ENCODE measurements around the gene HTT. TPM values are rescaled to one million over a fixed set of nuclear protein-coding genes. Genes with fewer than 3 reads are reported as not detected.
A peak's percentile ranks its signal among the peaks of the same experiment; 100 is the strongest.

Gene HTT
- total RNA-seq, 3 donors from 2014 or later (not counting 1 experiment from before 2014, with no cell fraction given): 132 to 175 (median 165) TPM

DNA sequence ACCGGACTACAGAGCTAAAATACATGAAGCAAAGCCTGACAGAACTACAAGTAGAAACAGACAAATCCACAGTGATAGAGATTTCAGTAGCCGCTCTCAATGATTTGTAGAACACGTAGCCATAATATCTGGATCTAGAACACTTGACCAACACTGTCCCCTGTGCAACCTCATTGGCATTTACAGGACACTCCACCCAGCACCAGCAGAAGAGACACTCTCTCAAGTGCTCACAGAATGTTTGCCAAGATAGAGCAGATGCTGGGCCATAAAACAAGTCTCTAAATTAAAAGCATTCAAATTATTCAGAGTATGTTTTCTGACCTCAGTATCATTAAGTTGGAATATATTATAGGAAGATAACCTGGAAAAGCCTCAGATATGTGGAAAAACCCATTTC is 21.7 kb downstream of the HTT start:
- peaks cover under 1 to 19% of the 10 kb centered on the region in 2 donors for H3K4me1 Mint-ChIP-seq
- ATAC-seq (no peak), DNase-seq (no peak)
- TF ChIP-seq, protein P1, sequence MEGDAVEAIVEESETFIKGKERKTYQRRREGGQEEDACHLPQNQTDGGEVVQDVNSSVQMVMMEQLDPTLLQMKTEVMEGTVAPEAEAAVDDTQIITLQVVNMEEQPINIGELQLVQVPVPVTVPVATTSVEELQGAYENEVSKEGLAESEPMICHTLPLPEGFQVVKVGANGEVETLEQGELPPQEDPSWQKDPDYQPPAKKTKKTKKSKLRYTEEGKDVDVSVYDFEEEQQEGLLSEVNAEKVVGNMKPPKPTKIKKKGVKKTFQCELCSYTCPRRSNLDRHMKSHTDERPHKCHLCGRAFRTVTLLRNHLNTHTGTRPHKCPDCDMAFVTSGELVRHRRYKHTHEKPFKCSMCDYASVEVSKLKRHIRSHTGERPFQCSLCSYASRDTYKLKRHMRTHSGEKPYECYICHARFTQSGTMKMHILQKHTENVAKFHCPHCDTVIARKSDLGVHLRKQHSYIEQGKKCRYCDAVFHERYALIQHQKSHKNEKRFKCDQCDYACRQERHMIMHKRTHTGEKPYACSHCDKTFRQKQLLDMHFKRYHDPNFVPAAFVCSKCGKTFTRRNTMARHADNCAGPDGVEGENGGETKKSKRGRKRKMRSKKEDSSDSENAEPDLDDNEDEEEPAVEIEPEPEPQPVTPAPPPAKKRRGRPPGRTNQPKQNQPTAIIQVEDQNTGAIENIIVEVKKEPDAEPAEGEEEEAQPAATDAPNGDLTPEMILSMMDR (IDR thresholded peaks at IDR 0.05): no peak
- H3K9me3 ChIP-seq (ENCODE audit: control insufficient read depth, insufficient read depth, low read length): no peaks in the 10 kb centered on the region
- H3K4me3 ChIP-seq (ENCODE audit: low read length): no peak overlapping the region
- H3K27ac Mint-ChIP-seq: peak overlapping the region in 1 of 2 donors; percentile 9
- H3K27me3 ChIP-seq (ENCODE audit: control insufficient read depth, insufficient read depth, low read length): no peaks in the 10 kb centered on the region
- H3K36me3 ChIP-seq (ENCODE audit: control insufficient read depth, insufficient read depth, low read length): peaks cover 29% of the 10 kb centered on the region
- WGBS (ENCODE audit: insufficient coverage): 100% methylated on average over 3 of the region's 3 CpGs
- H3K9me3 Mint-ChIP-seq: no peaks in the 10 kb centered on the region
- no peaks in the 10 kb centered on the region for H3K27me3 Mint-ChIP-seq (ENCODE audit: low read depth in 2 of 2)
- no peak overlapping the region for H3K27ac ChIP-seq (ENCODE audit: low read length)
- intact Hi-C loops (cut with micrococcal nuclease): no loop called here
- H3K4me1 ChIP-seq (ENCODE audit: control insufficient read depth, insufficient read depth, low read length): no peaks in the 10 kb centered on the region
- no peak overlapping the region for H3K4me3 Mint-ChIP-seq
- no peaks in the 10 kb centered on the region for H3K36me3 Mint-ChIP-seq

DNA sequence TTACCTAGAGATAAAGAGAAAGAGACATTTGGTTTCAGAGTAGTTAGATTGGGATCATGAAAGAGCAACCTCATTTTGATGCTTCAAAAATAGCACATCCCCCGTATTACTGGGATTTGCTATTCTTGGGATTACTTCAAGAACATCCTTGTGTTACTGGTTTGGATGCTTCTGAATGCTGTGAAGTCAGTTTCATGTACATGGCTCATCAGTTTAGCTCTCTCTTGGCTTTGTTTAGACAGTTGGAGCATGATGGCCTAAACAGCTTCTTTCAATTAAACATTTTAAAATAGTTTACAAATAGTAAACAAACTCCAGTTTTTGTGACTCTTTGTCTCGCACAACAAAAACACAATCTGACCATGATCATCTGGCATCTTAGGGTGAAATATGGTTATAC is 23.9 kb downstream of the HTT start:
- Mint-ChIP-seq H3K27ac (no peak overlapping the region), H3K27me3 (ENCODE audit: low read depth in 2 of 2) (no peaks in the 10 kb centered on the region), H3K4me3 (no peak overlapping the region)

DNA sequence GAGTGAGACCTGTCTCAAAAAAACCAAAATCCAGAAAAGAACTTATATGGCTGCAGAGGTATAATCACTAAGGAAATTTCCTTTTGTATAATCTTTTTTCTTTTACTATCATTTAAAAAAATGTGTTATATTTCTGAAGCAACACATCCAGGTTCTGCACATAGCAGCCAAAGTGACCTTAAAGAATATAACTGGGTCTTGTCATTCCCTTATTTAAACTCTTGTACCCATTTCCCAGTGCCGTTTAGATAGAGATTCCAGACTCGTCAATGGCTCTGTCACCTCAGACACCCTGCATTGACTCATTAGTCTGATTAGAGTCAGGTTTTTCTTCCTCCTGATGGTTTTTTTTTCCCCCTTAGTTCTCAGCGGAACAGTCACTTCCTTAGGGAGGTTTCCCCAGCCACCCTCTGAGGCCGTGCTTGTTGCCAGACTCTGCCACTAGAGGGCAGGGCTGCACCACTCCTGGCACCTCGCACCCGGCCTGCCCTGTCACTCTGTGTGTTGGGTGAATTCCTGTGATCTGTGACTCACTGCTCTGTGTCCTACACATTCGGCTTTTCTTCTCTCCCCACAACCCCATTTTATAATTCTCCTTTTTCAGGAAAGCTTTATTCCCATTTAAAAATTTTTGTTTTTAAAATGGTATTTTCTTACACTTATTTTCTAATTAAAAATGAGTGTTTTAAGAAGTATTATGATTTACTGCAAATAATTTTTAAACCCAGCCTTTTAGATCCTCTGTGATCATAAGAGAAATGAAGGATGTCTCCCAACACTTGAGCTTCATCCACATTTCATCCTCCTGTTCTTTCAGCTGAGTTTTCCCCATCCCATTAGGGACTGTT is 32.1 kb downstream of the HTT start:
- peak overlapping the region; percentile 32 to 83 for H3K27ac Mint-ChIP-seq
- ATAC-seq (peak; percentile 99 to 100 (median 100)), DNase-seq (peak; percentile 87 to 90)
- intact Hi-C loops (cut with micrococcal nuclease): loop anchor here (1.0 to 10.0 kb wide), 4 partner anchors 86 to 838 kb away; no protein-coding TSS in a partner anchor
- Histone ChIP-seq H3K36me3 (ENCODE audit: control insufficient read depth, insufficient read depth, low read length) (peaks cover 47% of the 10 kb centered on the region), H3K4me1 (ENCODE audit: control insufficient read depth, insufficient read depth, low read length) (peaks cover 4% of the 10 kb centered on the region), H3K27me3 (ENCODE audit: control insufficient read depth, insufficient read depth, low read length) (no peaks in the 10 kb centered on the region), H3K27ac (ENCODE audit: low read length) (no peak overlapping the region), H3K4me3 (ENCODE audit: low read length) (no peak overlapping the region), H3K9me3 (ENCODE audit: control insufficient read depth, insufficient read depth, low read length) (no peaks in the 10 kb centered on the region)
- peaks cover 12 to 17% of the 10 kb centered on the region in 2 donors for H3K4me1 Mint-ChIP-seq
- peaks cover 6% of the 10 kb centered on the region for H3K36me3 Mint-ChIP-seq
- H3K9me3 Mint-ChIP-seq: no peaks in the 10 kb centered on the region
- H3K27me3 Mint-ChIP-seq (ENCODE audit: low read depth in 2 of 2): no peaks in the 10 kb centered on the region
- no peak overlapping the region for H3K4me3 Mint-ChIP-seq
- TF ChIP-seq, protein P1 (IDR thresholded peaks at IDR 0.05): peak; percentile 96
- 4% methylated on average over 6 of the region's 7 CpGs for WGBS (ENCODE audit: insufficient coverage)

More for the DNA sequence above, 23.9 kb downstream of the HTT start:
- intact Hi-C loops (cut with micrococcal nuclease): no loop called here
- TF ChIP-seq, protein P1 (IDR thresholded peaks at IDR 0.05): no peak
- Histone ChIP-seq H3K9me3 (ENCODE audit: control insufficient read depth, insufficient read depth, low read length) (no peaks in the 10 kb centered on the region), H3K4me1 (ENCODE audit: control insufficient read depth, insufficient read depth, low read length) (no peaks in the 10 kb centered on the region), H3K36me3 (ENCODE audit: control insufficient read depth, insufficient read depth, low read length) (peaks cover 30% of the 10 kb centered on the region), H3K27ac (ENCODE audit: low read length) (no peak overlapping the region), H3K4me3 (ENCODE audit: low read length) (no peak overlapping the region), H3K27me3 (ENCODE audit: control insufficient read depth, insufficient read depth, low read length) (no peaks in the 10 kb centered on the region)
- peaks cover 9 to 24% of the 10 kb centered on the region in 2 donors for H3K4me1 Mint-ChIP-seq
- no peak for DNase-seq
- no peaks in the 10 kb centered on the region for H3K36me3 Mint-ChIP-seq
- no peaks in the 10 kb centered on the region for H3K9me3 Mint-ChIP-seq
- WGBS (ENCODE audit: insufficient coverage): 100% methylated on average over 1 of the region's 2 CpGs
- ATAC-seq: no peak
